Testis (tissue), 3 donors: Measurements from ENCODE around the gene GADD45GIP1. TPM values are rescaled to one million over a fixed set of nuclear protein-coding genes. Genes with fewer than 3 reads are reported as not detected.

Source experiments
- DNase-seq: peaks from one replicate; pipeline ENCODE4 v3.0.0-alpha.2; 2019
- H3K27ac ChIP-seq, 2 donors: fragments of 200-600 bp; sonication (generic); one replicate each; pipeline ENCODE4 v1.5.1; 2019
- H3K27me3 ChIP-seq: fragments of 200-600 bp; sonication (generic); one replicate; pipeline ENCODE4 v1.5.1; 2019
- H3K36me3 ChIP-seq: fragments of 200-600 bp; sonication (generic); one replicate; pipeline ENCODE4 v1.5.1; 2017; ENCODE audit warnings: low read depth; ENCODE audit errors: missing control alignments
- H3K4me1 ChIP-seq: fragments of 200-600 bp; sonication (generic); one replicate; pipeline ENCODE4 v1.5.1; 2019
- H3K4me3 ChIP-seq, 2 donors: fragments of 200-600 bp; sonication (generic); one replicate each; pipeline ENCODE4 v1.5.1; 2017 to 2019
- H3K9me3 ChIP-seq: fragments of 200-600 bp; sonication (generic); one replicate; pipeline ENCODE4 v1.5.1; 2017
- CTCF ChIP-seq, 3 experiments: fragments of 450-650 bp in 2 of 3; fragments of 200-600 bp in 1 of 3; sonication (generic) in 1 of 3; IDR thresholded peaks; one replicate each; pipeline ENCODE4 v1.5.1; 2016 to 2019; ENCODE audit warnings: antibody characterized with exemption in 3 of 3, mild to moderate bottlenecking in 2 of 3, moderate library complexity in 1 of 3
- POLR2A ChIP-seq: fragments of 450-650 bp; IDR thresholded peaks from one replicate; pipeline ENCODE4 v1.6.1; 2017; ENCODE audit warnings: antibody characterized with exemption, mild to moderate bottlenecking, moderate library complexity
- WGBS, 2 donors: methylation state at CpG; one replicate each; pipeline ENCODE4 v1.1.5; 2018; 5-methylcytosine and 5-hydroxymethylcytosine counted together
- intact Hi-C: fragments of 100-400 bp; cut with DNase I; formaldehyde crosslinking; loops from one replicate; pipeline ENCODE4 v1.15.1; 2023; ENCODE audit warnings: low total_unique reads
- polyA plus RNA-seq: library from polyadenylated mRNA; stranded (reverse); fragments of 350-450 nt; fragmentation: Illumina TruSeq; extraction: RNeasy Lipid Tissue Mini Kit (QIAGEN cat#74804); gene quantifications from one replicate; pipeline ENCODE4 v1.2.3, GENCODE V29; 2014; ENCODE audit warnings: low read depth, low replicate concordance; ENCODE audit not compliant: insufficient read depth
- total RNA-seq, 2 donors: library from RNA; depleted of rRNA; stranded (reverse); fragments of >200 nt; gene quantifications; one replicate each; pipeline ENCODE4 v1.2.3, GENCODE V29; 2016

The GADD45GIP1 gene
- total and polyA plus RNA-seq, 3 donors from 2014 or later, result 21.6 to 39.8 (median 32.2) TPM

- Histone ChIP-seq H3K27ac (no peak within 1 kb of the TSS), H3K4me1 (peaks cover 8% of the 10 kb centered on the region), H3K36me3 (no peaks in the 10 kb centered on the region), H3K4me3 (no peak within 1 kb of the TSS), H3K27me3 (no peaks in the 10 kb centered on the region), H3K9me3 (no peaks in the 10 kb centered on the region)
- 48 to 79% methylated on average over 13 to 14 of the region's 14 CpGs for WGBS, 2 donors
- TF ChIP-seq POLR2A (no peak), CTCF (IDR thresholded peaks at IDR 0.05) (no peak)
- peak; percentile 81 for DNase-seq
- intact Hi-C loops, result loop anchor here (5.0 kb wide), 1 partner anchor 293 kb away; no protein-coding TSS in a partner anchor
Measured at GRCh38 chr19:12969292-12969988, 12.4 kb upstream of the GADD45GIP1 start, which contains the start of gene DAND5. DAND5 (plus strand) TSS chr19:12969576; CDS start chr19:12969661, 85 bp downstream.

- no peak for DNase-seq
- H3K36me3 ChIP-seq, result no peaks in the 10 kb centered on the region
- H3K4me1 ChIP-seq, result peaks cover 8% of the 10 kb centered on the region
- H3K4me3 ChIP-seq, result no peak overlapping the region
- intact Hi-C loops, result loop anchor here (5.0 kb wide), 1 partner anchor 294 kb away; no protein-coding TSS in a partner anchor
- 84 to 88% methylated on average over 5 of the region's 5 CpGs for WGBS, 2 donors
- H3K9me3 ChIP-seq, result no peaks in the 10 kb centered on the region
- H3K27me3 ChIP-seq, result no peaks in the 10 kb centered on the region
- no peak overlapping the region for H3K27ac ChIP-seq
- no peak for TF ChIP-seq CTCF (IDR thresholded peaks at IDR 0.05)
- no peak for TF ChIP-seq POLR2A
Measured at GRCh38 chr19:12967907-12968306, 10.9 kb upstream of the GADD45GIP1 start.

GRCh38 chr19:12965812-12966135, 8.8 kb upstream of the GADD45GIP1 start:
- intact Hi-C loops, result loop anchor here (5.0 kb wide), 1 partner anchor 297 kb away; no protein-coding TSS in a partner anchor
- peaks cover 8% of the 10 kb centered on the region for H3K4me1 ChIP-seq
- peak overlapping the region; percentile 27 to 54 for H3K4me3 ChIP-seq
- WGBS, 2 donors, result 43 to 44% methylated on average over 8 of the region's 8 CpGs
- DNase-seq, result no peak
- no peak for TF ChIP-seq CTCF (IDR thresholded peaks at IDR 0.05)
- TF ChIP-seq POLR2A, result no peak
- H3K27ac ChIP-seq, result no peak overlapping the region
- no peaks in the 10 kb centered on the region for H3K27me3 ChIP-seq
- H3K9me3 ChIP-seq, result no peaks in the 10 kb centered on the region
- H3K36me3 ChIP-seq, result no peaks in the 10 kb centered on the region

- TF ChIP-seq CTCF (IDR thresholded peaks at IDR 0.05), result peak; percentile 82 to 95 (median 92)
- no peak for TF ChIP-seq POLR2A
- Histone ChIP-seq H3K4me3 (peak overlapping the region; percentile 27 to 54), H3K4me1 (peaks cover 8% of the 10 kb centered on the region), H3K9me3 (no peaks in the 10 kb centered on the region), H3K27me3 (no peaks in the 10 kb centered on the region), H3K27ac (peak overlapping the region in 1 of 2 donors; percentile 8), H3K36me3 (no peaks in the 10 kb centered on the region)
- peak; percentile 86 for DNase-seq
- WGBS, 2 donors, result 0 to 2% methylated on average over 17 to 33 of the region's 34 CpGs
- intact Hi-C loops, result loop anchor here (5.0 kb wide), 1 partner anchor 297 kb away; no protein-coding TSS in a partner anchor
Measured at GRCh38 chr19:12965017-12965811, 8.2 kb upstream of the GADD45GIP1 start.
